GM21723 (cell line): ENCODE measurements around the gene ARHGAP11A.

Experiments used
- ATAC-seq: cut with Tn5 transposase; IDR thresholded peaks from one replicate; pipeline ENCODE4 v1.9.1; 2021; ENCODE audit warnings: mild to moderate bottlenecking, moderate library complexity; ENCODE audit not compliant: unreplicated experiment

The ARHGAP11A gene

DNA sequence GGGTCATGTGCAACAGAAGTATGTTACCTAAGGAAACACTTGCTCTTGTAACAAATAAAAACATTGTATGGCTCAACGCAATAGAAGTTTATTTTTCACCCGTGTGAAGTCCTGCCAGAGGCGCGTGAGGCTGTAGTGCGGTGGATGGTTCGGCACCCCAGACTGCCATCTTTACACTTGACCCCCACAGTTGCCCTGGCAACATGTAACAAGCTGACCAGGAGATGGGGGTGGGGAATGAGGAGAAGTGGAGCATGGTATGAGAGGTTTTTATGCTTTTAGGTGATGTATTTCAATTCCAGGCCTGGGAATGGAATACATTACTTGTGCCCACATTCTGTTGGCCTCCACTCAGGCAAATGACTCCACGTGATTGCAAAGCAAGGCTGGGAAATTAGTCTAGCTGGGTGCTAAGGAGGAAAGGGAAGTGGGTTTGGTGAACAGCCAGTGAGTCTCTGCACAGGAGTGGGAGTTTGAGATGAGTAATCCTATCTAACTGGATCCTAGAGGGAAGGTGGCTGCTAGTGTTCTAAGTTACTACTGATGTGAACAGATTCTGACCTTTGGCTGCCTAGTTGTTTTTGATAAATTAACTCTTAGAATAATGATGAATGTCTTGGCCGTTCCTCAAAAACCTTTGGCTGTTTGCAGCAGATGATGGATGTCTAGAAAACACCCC lies 68.7 kb downstream of the ARHGAP11A start:
- ATAC-seq: no peak

DNA sequence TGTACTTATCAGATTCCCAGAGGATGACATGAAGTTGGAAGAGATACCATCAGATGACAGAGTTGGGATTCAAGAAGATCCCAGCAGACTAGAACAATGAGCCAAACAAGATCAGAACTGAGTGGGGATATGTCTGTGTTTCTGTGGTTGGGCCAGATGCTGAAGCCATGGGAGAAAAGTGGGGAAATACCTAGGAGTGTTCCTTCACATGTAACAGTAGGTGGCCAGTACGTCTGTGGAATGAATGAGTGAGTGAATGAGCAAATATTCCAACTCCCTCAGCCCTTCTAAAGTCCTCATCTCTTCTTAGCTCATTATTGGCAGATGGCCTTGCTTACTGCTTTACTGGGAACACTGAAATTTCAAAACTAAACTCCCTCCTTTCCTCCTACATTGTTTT lies 70.3 kb downstream of the ARHGAP11A start:
- no peak for ATAC-seq

DNA sequence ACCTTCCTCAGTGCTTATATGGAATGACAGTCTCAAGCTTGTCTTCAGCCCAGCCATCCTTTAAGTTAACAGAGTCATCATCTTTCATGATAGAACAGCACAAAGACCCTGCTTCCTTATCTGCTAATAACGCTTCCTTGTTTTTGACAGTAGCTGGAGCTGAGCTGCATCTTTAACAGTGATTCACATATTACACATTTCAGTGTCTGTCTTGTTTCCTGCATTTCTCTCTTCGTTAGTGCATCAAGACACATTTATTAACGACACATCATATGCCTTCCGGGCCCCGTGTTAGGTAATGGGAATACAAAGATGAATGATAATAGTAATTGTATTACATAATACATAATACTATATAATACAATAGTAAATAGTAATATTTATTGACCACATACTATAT lies 72.3 kb downstream of the ARHGAP11A start:
- no peak for ATAC-seq

DNA sequence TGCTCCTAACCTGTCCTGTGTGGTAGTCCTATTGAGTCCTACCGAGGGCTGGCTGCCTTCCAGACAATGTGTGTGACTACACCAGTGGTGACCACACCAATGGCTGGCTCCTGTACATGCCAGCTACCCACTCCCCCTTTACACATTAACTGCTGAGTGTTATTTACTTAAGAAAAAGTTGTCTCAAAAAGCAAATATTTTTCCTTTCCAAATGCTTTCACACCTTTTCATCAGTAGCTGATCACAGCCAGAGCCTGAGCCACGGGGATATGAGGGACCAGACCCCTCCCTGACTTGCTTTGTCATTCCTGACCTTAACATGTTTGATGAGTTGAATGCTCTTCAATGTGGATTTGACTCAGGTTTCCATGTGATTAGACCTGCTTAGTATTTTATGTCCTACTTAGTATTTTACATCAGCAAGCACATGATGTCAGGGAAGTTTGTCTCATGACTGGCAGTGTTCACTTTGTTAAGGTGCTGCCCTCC lies 72.9 kb downstream of the ARHGAP11A start:
- no peak for ATAC-seq
